ENCODE measurements around the gene SYCP3. TPM values are rescaled to one million over a fixed set of nuclear protein-coding genes. Genes with fewer than 3 reads are reported as not detected.
A peak's percentile ranks its signal among the peaks of the same experiment; 100 is the strongest.

The SYCP3 gene
- total and polyA plus RNA-seq, 12 donors = 0.07 to 0.22 (median 0.18) TPM; not detected in 9

DNA sequence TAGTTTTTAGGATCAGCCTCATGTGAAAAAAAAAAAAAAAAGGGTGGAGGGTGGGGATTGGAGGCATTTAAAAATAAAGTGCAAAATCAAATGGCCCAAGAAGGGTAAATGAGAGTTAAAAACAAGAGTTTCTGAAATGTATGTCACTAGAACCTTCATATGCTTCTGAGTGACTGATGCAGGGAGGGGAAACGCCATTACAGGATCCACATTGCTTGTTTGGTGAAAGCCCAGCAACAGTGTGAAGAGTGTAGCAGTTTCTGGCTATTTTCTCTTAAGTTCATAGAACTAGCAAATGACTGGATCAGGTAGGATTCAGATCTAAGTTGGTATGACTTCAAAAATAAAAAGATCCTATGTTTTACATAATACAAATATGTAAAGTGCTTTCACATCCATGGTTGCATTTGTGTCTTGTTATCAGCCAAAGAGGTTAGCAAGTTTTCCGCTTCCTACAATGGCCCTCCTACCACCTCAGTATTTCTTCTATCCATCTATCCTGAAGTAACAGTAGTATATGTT, 38.9 kb downstream of the SYCP3 start:
- TF ChIP-seq, protein P1, sequence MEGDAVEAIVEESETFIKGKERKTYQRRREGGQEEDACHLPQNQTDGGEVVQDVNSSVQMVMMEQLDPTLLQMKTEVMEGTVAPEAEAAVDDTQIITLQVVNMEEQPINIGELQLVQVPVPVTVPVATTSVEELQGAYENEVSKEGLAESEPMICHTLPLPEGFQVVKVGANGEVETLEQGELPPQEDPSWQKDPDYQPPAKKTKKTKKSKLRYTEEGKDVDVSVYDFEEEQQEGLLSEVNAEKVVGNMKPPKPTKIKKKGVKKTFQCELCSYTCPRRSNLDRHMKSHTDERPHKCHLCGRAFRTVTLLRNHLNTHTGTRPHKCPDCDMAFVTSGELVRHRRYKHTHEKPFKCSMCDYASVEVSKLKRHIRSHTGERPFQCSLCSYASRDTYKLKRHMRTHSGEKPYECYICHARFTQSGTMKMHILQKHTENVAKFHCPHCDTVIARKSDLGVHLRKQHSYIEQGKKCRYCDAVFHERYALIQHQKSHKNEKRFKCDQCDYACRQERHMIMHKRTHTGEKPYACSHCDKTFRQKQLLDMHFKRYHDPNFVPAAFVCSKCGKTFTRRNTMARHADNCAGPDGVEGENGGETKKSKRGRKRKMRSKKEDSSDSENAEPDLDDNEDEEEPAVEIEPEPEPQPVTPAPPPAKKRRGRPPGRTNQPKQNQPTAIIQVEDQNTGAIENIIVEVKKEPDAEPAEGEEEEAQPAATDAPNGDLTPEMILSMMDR (IDR thresholded peaks at IDR 0.05) = no peak
- H3K4me3 ChIP-seq = peak overlapping the region in 5 of 10 donors; percentile 7 to 95 (median 83)
- H3K27ac ChIP-seq = peak overlapping the region in 6 of 10 donors; percentile 20 to 97 (median 35)
- H3K9me3 ChIP-seq = no peaks in the 10 kb centered on the region
- ATAC-seq = no peak
- no peak for DNase-seq
- H3K4me1 ChIP-seq = peaks cover 4 to 66% (median 46%) of the 10 kb centered on the region in 9 donors
- intact Hi-C loops (cut with DNase I) = no loop called here
- H3K27me3 ChIP-seq = no peaks in the 10 kb centered on the region
- H3K36me3 ChIP-seq = no peaks in the 10 kb centered on the region
- WGBS, 2 donors = 75 to 78% methylated on average over 2 of the region's 2 CpGs

DNA sequence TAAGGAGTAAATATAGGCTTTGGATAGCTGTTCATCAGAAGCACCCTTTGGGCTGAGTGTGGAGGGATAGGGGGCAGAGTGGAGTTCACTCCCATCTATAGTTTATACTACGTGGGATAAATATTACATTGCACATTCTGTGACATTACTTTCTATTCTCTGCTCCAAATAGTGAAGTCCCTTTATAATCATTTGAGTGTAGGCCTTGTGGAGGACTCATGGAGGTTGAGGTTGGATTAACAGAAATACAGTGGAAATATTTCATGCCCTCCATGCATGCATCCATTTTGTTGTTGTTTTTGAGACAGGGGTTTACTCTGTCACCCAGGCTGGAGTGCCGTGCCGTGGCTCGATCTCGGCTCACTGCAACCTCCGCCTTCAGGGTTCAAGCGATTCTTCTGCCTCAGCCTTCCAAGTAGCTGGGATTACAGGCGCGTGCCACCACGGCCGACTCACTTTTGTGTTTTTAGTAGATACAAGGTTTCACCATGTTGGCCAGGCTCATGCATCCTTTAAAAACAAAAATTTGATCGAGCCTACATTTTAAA, 40.4 kb downstream of the SYCP3 start:
- H3K27me3 ChIP-seq = no peaks in the 10 kb centered on the region
- DNase-seq (no peak), ATAC-seq (peak in 1 of 8 donors; percentile 38)
- WGBS, 2 donors = 63 to 73% methylated on average over 12 of the region's 12 CpGs
- H3K27ac ChIP-seq = peak overlapping the region; percentile 92 to 97 (median 96)
- no peaks in the 10 kb centered on the region for H3K36me3 ChIP-seq
- TF ChIP-seq, protein P1 (IDR thresholded peaks at IDR 0.05) = peak in 4 of 9 donors; percentile 32 to 46 (median 38)
- H3K4me3 ChIP-seq = peak overlapping the region; percentile 83 to 95 (median 88)
- no peaks in the 10 kb centered on the region for H3K9me3 ChIP-seq
- H3K4me1 ChIP-seq = peaks cover 4 to 65% (median 46%) of the 10 kb centered on the region in 9 donors
- intact Hi-C loops (cut with DNase I) = loop anchor here in 1 of 10 donors (5.0 kb wide), 1 partner anchor 133 kb away; the partner anchor contains the start of gene GNPTAB

DNA sequence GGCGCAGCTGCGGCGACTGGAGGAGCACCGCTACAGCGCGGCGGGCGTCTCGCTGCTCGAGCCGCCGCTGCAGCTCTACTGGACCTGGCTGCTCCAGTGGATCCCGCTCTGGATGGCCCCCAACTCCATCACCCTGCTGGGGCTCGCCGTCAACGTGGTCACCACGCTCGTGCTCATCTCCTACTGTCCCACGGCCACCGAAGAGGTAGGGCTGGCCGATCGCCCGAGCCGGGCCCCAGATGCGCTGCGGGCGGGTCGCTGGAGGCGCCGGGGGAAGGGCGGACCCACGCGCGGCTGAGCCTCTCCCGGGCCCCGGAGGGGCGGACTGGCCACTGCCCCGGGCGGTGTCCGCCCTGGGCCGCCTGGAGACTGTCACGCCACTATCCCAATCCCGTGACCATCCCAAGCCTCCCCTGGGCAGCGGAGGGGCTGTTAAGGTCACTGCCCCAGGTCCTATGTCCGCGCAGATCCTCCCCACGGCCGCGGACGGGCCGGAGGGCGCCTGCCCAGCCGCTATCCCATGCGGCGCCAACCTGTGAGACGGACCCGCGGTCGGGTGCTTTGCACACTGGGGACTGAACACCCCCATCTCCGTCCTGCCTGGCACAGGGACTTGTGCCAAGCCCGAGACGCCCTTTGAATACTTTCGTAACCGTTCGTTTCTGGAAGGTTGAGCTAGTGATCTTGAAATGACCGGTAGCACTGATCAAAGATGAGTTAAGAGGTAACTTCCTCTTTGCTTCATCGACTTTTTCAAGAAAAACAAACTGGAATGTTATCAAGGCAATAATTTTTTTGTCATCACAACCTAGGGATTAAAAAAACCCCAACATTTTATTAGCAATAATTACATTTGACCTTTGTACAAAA, 41.1 kb downstream of the SYCP3 start:
- Histone ChIP-seq H3K9me3 (no peaks in the 10 kb centered on the region), H3K27ac (peak overlapping the region; percentile 92 to 97 (median 96)), H3K36me3 (no peaks in the 10 kb centered on the region), H3K4me3 (peak overlapping the region; percentile 83 to 95 (median 88)), H3K4me1 (peaks cover under 1 to 58% (median 42%) of the 10 kb centered on the region in 9 donors), H3K27me3 (no peaks in the 10 kb centered on the region)
- TF ChIP-seq, protein P1 (IDR thresholded peaks at IDR 0.05) = no peak
- ATAC-seq (peak; percentile 44 to 62 (median 55)), DNase-seq (peak; percentile 34 to 67)
- intact Hi-C loops (cut with DNase I) = loop anchor here in 1 of 10 donors (5.0 kb wide), 1 partner anchor 134 kb away; the partner anchor contains the start of gene GNPTAB
- 0 to 1% methylated on average over 57 to 67 of the region's 67 CpGs for WGBS, 2 donors
